ENCODE measurements around the gene CIB1. TPM values are rescaled to one million over a fixed set of nuclear protein-coding genes. Genes with fewer than 3 reads are reported as not detected.
"Not testable (repeated sequence)": the region's sequence is repeated elsewhere in the genome, so short reads cannot be mapped to it uniquely, and the experiment has no call there.

The CIB1 gene
- total and polyA plus RNA-seq, 2 experiments from 2014 or later = 53.3 to 163 TPM

DNA sequence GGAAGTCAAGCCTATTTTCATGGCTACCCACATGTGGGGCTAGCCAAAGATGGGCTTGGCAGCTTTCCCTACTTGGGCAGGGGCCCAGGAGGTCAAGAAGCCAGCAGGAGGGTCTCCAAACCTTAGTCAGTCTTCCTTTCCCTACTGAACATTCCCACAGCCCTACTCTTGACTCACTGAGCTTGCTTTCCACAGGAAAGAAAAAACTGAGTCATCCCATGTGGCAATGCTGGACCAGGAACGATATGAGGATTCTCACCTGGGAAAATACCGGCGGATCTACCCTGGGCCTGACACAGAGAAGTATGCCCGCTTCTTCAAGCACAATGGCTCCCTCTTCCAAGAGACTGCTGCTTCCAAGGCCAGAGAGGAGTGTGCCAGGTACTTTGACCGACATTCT is 28.1 kb upstream of the CIB1 start:
- no peak for DNase-seq (ENCODE audit: low spot score)
- Histone ChIP-seq H3K27me3 (no peaks in the 10 kb centered on the region), H3K9me2 (replicated peaks; ENCODE audit: insufficient read depth) (no peaks in the 10 kb centered on the region), H3K79me2 (peaks cover 7% of the 10 kb centered on the region), H3K4me1 (ENCODE audit: insufficient read depth) (no peaks in the 10 kb centered on the region), H2AFZ (no peak overlapping the region), H3K9me3 (ENCODE audit: low read depth) (no peaks in the 10 kb centered on the region), H3K27ac (no peak overlapping the region), H3K4me2 (no peak overlapping the region), H3K36me3 (replicated peaks; ENCODE audit: insufficient read depth, low read depth) (no peaks in the 10 kb centered on the region), H3K4me3 (no peak overlapping the region), H4K20me1 (ENCODE audit: insufficient read depth, poor library complexity, severe bottlenecking) (no peaks in the 10 kb centered on the region)
- TF ChIP-seq CTCF (IDR thresholded peaks at IDR 0.05; ENCODE audit: poor library complexity) (no peak), EZH2 (IDR thresholded peaks at IDR 0.05; ENCODE audit: borderline replicate concordance) (no peak), EZH2phosphoT487 (IDR thresholded peaks at IDR 0.05; ENCODE audit: low read depth, severe bottlenecking, unreplicated experiment) (no peak)
- 85% methylated on average over 5 of the region's 5 CpGs for WGBS (ENCODE audit: low lambda C conversion rate, missing lambda C conversion rate)

- H3K9me3 ChIP-seq (ENCODE audit: low read depth); H3K36me3 ChIP-seq (replicated peaks; ENCODE audit: insufficient read depth, low read depth); H3K27ac ChIP-seq; H3K4me1 ChIP-seq (ENCODE audit: insufficient read depth); H3K9me2 ChIP-seq (replicated peaks; ENCODE audit: insufficient read depth); H3K4me2 ChIP-seq; H4K20me1 ChIP-seq (ENCODE audit: insufficient read depth, poor library complexity, severe bottlenecking); DNase-seq (ENCODE audit: low spot score); H3K4me3 ChIP-seq; H3K27me3 ChIP-seq; H2AFZ ChIP-seq; H3K79me2 ChIP-seq: not testable (repeated sequence)
- 82% methylated on average over 2 of the region's 6 CpGs for WGBS (ENCODE audit: low lambda C conversion rate, missing lambda C conversion rate)
These were observed 27.0 kb upstream of the CIB1 start for GRCh38 chr15:90260731-90261130.

- H3K4me1 ChIP-seq (ENCODE audit: insufficient read depth) = no peaks in the 10 kb centered on the region
- no peak overlapping the region for H3K4me3 ChIP-seq
- no peaks in the 10 kb centered on the region for H4K20me1 ChIP-seq (ENCODE audit: insufficient read depth, poor library complexity, severe bottlenecking)
- H3K9me2 ChIP-seq (replicated peaks; ENCODE audit: insufficient read depth) = no peaks in the 10 kb centered on the region
- H3K4me2 ChIP-seq = no peak overlapping the region
- H3K27me3 ChIP-seq = no peaks in the 10 kb centered on the region
- no peak for DNase-seq (ENCODE audit: low spot score)
- no peaks in the 10 kb centered on the region for H3K79me2 ChIP-seq
- no peak overlapping the region for H3K27ac ChIP-seq
- H3K9me3 ChIP-seq (ENCODE audit: low read depth) = no peaks in the 10 kb centered on the region
- no peak overlapping the region for H2AFZ ChIP-seq
- 92% methylated on average over 5 of the region's 5 CpGs for WGBS (ENCODE audit: low lambda C conversion rate, missing lambda C conversion rate)
- no peak for TF ChIP-seq EZH2phosphoT487 (IDR thresholded peaks at IDR 0.05; ENCODE audit: low read depth, severe bottlenecking, unreplicated experiment)
- no peak for TF ChIP-seq CTCF (IDR thresholded peaks at IDR 0.05; ENCODE audit: poor library complexity)
- no peak for TF ChIP-seq EZH2 (IDR thresholded peaks at IDR 0.05; ENCODE audit: borderline replicate concordance)
- H3K36me3 ChIP-seq (replicated peaks; ENCODE audit: insufficient read depth, low read depth) = no peaks in the 10 kb centered on the region
These were observed 25.8 kb upstream of the CIB1 start for GRCh38 chr15:90259524-90259923.

- Histone ChIP-seq H3K9me2 (replicated peaks; ENCODE audit: insufficient read depth) (no peaks in the 10 kb centered on the region), H3K4me2 (no peak overlapping the region), H3K36me3 (replicated peaks; ENCODE audit: insufficient read depth, low read depth) (no peaks in the 10 kb centered on the region), H4K20me1 (ENCODE audit: insufficient read depth, poor library complexity, severe bottlenecking) (no peaks in the 10 kb centered on the region), H3K27ac (no peak overlapping the region), H3K4me3 (no peak overlapping the region), H2AFZ (no peak overlapping the region), H3K79me2 (no peaks in the 10 kb centered on the region), H3K27me3 (no peaks in the 10 kb centered on the region), H3K4me1 (ENCODE audit: insufficient read depth) (no peaks in the 10 kb centered on the region), H3K9me3 (ENCODE audit: low read depth) (no peaks in the 10 kb centered on the region)
- DNase-seq (ENCODE audit: low spot score) = no peak
- TF ChIP-seq EZH2 (IDR thresholded peaks at IDR 0.05; ENCODE audit: borderline replicate concordance) (no peak), EZH2phosphoT487 (IDR thresholded peaks at IDR 0.05; ENCODE audit: low read depth, severe bottlenecking, unreplicated experiment) (no peak), CTCF (IDR thresholded peaks at IDR 0.05; ENCODE audit: poor library complexity) (no peak)
- 87% methylated on average over 7 of the region's 7 CpGs for WGBS (ENCODE audit: low lambda C conversion rate, missing lambda C conversion rate)
These were observed 24.0 kb upstream of the CIB1 start for GRCh38 chr15:90257776-90258175.
